Activated T-cell treated with anti-CD3 and anti-CD28 coated beads, Interleukin-2, amount 50 U/mL, for 48 hours (primary cell): ENCODE measurements around the gene RPN2.

Experiments
- DNase-seq, 2 experiments: peaks; one replicate each; pipeline ENCODE4 v3.0.0-alpha.2; 2020

Gene RPN2

GRCh38 chr20:37270576-37271420 lies 91.7 kb downstream of the RPN2 start:
- no peak for DNase-seq

- DNase-seq, result no peak
These were observed 92.3 kb downstream of the RPN2 start for GRCh38 chr20:37271421-37271768.

GRCh38 chr20:37273988-37274387 lies 94.9 kb downstream of the RPN2 start:
- DNase-seq, result no peak

- DNase-seq, result no peak
These were observed 95.9 kb downstream of the RPN2 start for GRCh38 chr20:37274851-37275524.

- DNase-seq, result peak in 1 of 2 experiments; percentile 28
These were observed 97.5 kb downstream of the RPN2 start for GRCh38 chr20:37276494-37277252.

GRCh38 chr20:37277253-37277593 lies 98.1 kb downstream of the RPN2 start:
- DNase-seq, result no peak

GRCh38 chr20:37278966-37279590 lies 99.9 kb downstream of the RPN2 start:
- DNase-seq, result no peak

GRCh38 chr20:37279820-37280219 lies 100.7 kb downstream of the RPN2 start:
- no peak for DNase-seq

GRCh38 chr20:37280403-37280802 lies 101.3 kb downstream of the RPN2 start:
- no peak for DNase-seq

GRCh38 chr20:37282556-37282955 lies 103.4 kb downstream of the RPN2 start:
- no peak for DNase-seq

GRCh38 chr20:37283530-37284195 lies 104.5 kb downstream of the RPN2 start:
- no peak for DNase-seq

- no peak for DNase-seq
These were observed 105.6 kb downstream of the RPN2 start for GRCh38 chr20:37284691-37285161.

GRCh38 chr20:37285664-37286374 lies 106.7 kb downstream of the RPN2 start:
- DNase-seq, result no peak

- no peak for DNase-seq
These were observed 109.0 kb downstream of the RPN2 start for GRCh38 chr20:37288091-37288490.

- DNase-seq, result no peak
These were observed 111.2 kb downstream of the RPN2 start for GRCh38 chr20:37290158-37290810.
